Transverse colon (tissue), 4 donors: ENCODE results near the gene SERAC1. TPM values are rescaled to one million over a fixed set of nuclear protein-coding genes. Genes with fewer than 3 reads are reported as not detected.

Source experiments
- DNase-seq: peaks from one replicate; pipeline ENCODE4 v3.0.0-alpha.2; 2019
- H3K27ac ChIP-seq, 4 donors: fragments of 200-600 bp; sonication (generic); 2 replicates each; pipeline ENCODE4 v1.5.1; 2016 to 2018; ENCODE audit warnings: inconsistent platforms in 4 of 4
- H3K27me3 ChIP-seq: fragments of 200-600 bp; sonication (generic); 2 replicates; pipeline ENCODE4 v1.5.1; 2017; ENCODE audit warnings: inconsistent platforms
- H3K36me3 ChIP-seq, 4 donors: fragments of 200-600 bp; sonication (generic); 2 replicates each; pipeline ENCODE4 v1.5.1; 2017 to 2019; ENCODE audit warnings: inconsistent platforms in 4 of 4
- H3K4me1 ChIP-seq, 4 donors: fragments of 200-600 bp; sonication (generic); 2 replicates each; pipeline ENCODE4 v1.5.1; 2017 to 2020; ENCODE audit warnings: inconsistent platforms in 4 of 4
- H3K4me3 ChIP-seq, 4 donors: fragments of 200-600 bp; sonication (generic); 1 replicate in 1 of 4; 2 replicates in 3 of 4; pipeline versions ENCODE4 v1.5.1 to v1.6.1; 2017 to 2019; ENCODE audit warnings: inconsistent platforms in 4 of 4
- H3K9me3 ChIP-seq, 2 donors: fragments of 200-600 bp; sonication (generic); 2 replicates each; pipeline ENCODE4 v1.5.1; 2017 to 2019; ENCODE audit warnings: inconsistent platforms in 2 of 2
- CTCF ChIP-seq, 5 experiments: fragments of 200-600 bp in 3 of 5; fragments of 450-650 bp in 2 of 5; sonication (generic) in 3 of 5; IDR thresholded peaks; 1 replicate in 2 of 5; 2 replicates in 3 of 5; pipeline ENCODE4 v1.5.1; 2016 to 2017; ENCODE audit warnings: antibody characterized with exemption in 5 of 5, inconsistent platforms in 3 of 5, mild to moderate bottlenecking in 2 of 5, moderate library complexity in 1 of 5
- EP300 ChIP-seq: sonication (generic); formaldehyde crosslinking; IDR thresholded peaks from one replicate; pipeline ENCODE4 v1.6.1; 2017; ENCODE audit warnings: antibody characterized with exemption, low read depth
- POLR2A ChIP-seq: fragments of 450-650 bp; IDR thresholded peaks from one replicate; pipeline ENCODE4 v1.6.1; 2016; ENCODE audit warnings: antibody characterized with exemption, mild to moderate bottlenecking, moderate library complexity
- POLR2AphosphoS5 ChIP-seq, 3 donors: sonication (generic); formaldehyde crosslinking; IDR thresholded peaks; one replicate each; pipeline ENCODE4 v1.6.1; 2016; ENCODE audit warnings: antibody characterized with exemption in 3 of 3
- WGBS, 2 donors: methylation state at CpG; one replicate each; pipeline ENCODE4 v1.1.5; 2018; ENCODE audit warnings: low coverage in 1 of 2; 5-methylcytosine and 5-hydroxymethylcytosine counted together
- in situ Hi-C, 4 donors: fragments of 200-750 bp; cut with MboI; loops; one replicate each; pipeline versions ENCODE4 v1.15.0 to v1.15.1; 2017; ENCODE audit warnings: low sequenced_read_pairs in 3 of 4, low pct_ligation_motif_present in 1 of 4, low pct_unique_long_range_greater_than_20kb in 1 of 4
- intact Hi-C: fragments of 100-400 bp; cut with DNase I; formaldehyde crosslinking; loops from one replicate; pipeline ENCODE4 v1.15.1; 2023; ENCODE audit warnings: low total_unique reads
- total RNA-seq, 4 donors: library from RNA; depleted of rRNA; stranded (reverse); fragments of >200 nt; gene quantifications; one replicate each; pipeline ENCODE4 v1.1.0, GENCODE V29; 2016

SERAC1 gene
- total RNA-seq, 4 donors from 2014 or later = 9.8 to 125 (median 13.5) TPM

GRCh38 chr6:158207422-158207788, 39.3 kb upstream of the SERAC1 start:
- in situ Hi-C loops (loop anchor here (25.0 kb wide), 5 partner anchors 280 to 930 kb away; no protein-coding TSS in a partner anchor), intact Hi-C loops (loop anchor here (5.0 kb wide), 1 partner anchor 1925 kb away; no protein-coding TSS in a partner anchor)
- Histone ChIP-seq H3K4me3 (no peak overlapping the region), H3K36me3 (no peaks in the 10 kb centered on the region), H3K27ac (no peak overlapping the region), H3K9me3 (no peaks in the 10 kb centered on the region), H3K27me3 (peaks cover 6% of the 10 kb centered on the region), H3K4me1 (no peaks in the 10 kb centered on the region)
- DNase-seq = no peak
- TF ChIP-seq EP300 = no peak
- TF ChIP-seq POLR2AphosphoS5 (IDR thresholded peaks at IDR 0.05) = no peak
- TF ChIP-seq POLR2A = no peak
- no peak for TF ChIP-seq CTCF (IDR thresholded peaks at IDR 0.05)
- WGBS, 2 donors = 52 to 65% methylated on average over 2 to 3 of the region's 3 CpGs

GRCh38 chr6:158206740-158207421, 38.8 kb upstream of the SERAC1 start:
- DNase-seq = no peak
- no peak overlapping the region for H3K4me3 ChIP-seq
- H3K36me3 ChIP-seq = no peaks in the 10 kb centered on the region
- in situ Hi-C loops = loop anchor here (25.0 kb wide), 5 partner anchors 280 to 930 kb away; no protein-coding TSS in a partner anchor
- TF ChIP-seq POLR2AphosphoS5 (IDR thresholded peaks at IDR 0.05) (no peak), EP300 (no peak), POLR2A (no peak), CTCF (IDR thresholded peaks at IDR 0.05) (no peak)
- H3K27me3 ChIP-seq = peaks cover 6% of the 10 kb centered on the region
- H3K4me1 ChIP-seq = no peaks in the 10 kb centered on the region
- no peak overlapping the region for H3K27ac ChIP-seq
- intact Hi-C loops = loop anchor here (5.0 kb wide), 1 partner anchor 1925 kb away; no protein-coding TSS in a partner anchor
- no peaks in the 10 kb centered on the region for H3K9me3 ChIP-seq
- WGBS, 2 donors = 85 to 90% methylated on average over 7 of the region's 7 CpGs

DNA sequence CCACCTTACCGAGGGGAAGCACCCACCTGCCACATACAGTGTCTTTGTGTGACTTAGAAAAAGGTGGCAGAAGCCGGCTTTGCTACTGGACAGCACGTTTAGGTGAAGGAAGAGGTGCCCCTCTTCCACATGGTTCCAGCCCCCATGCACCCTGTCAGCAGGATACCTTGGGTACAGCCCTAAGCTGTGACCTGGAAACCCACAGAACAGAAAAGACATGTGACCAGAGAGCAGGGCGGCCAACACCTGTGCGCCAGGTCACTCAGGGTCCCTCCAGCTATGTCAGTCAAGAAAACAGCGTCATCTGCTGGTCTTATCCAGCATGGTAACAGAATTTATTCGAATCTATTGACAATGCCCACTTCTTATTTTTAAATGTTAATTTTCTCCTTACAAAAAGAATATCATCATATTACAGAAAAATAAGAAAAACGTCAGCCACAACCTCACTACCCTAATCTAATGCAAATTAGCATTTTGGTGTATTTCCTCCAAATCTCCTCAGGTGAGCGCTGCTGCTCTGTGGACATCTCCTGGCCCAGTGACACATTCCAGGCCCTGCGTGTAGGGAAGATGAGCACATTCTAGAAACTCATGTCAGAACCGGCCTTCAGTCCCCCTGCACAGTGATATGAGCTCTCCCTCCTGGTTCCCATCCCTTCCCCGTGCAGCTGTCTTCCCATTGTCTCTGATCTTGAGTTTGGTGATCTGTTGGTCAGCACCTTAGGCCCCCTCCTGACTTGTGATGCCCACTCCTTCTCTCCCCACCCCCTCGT, 37.3 kb upstream of the SERAC1 start:
- WGBS, 2 donors = 47 to 65% methylated on average over 4 to 13 of the region's 13 CpGs
- no peak for TF ChIP-seq POLR2A
- peak; percentile 13 to 48 (median 34) for TF ChIP-seq CTCF (IDR thresholded peaks at IDR 0.05)
- peaks cover 6% of the 10 kb centered on the region for H3K27me3 ChIP-seq
- H3K36me3 ChIP-seq = no peaks in the 10 kb centered on the region
- in situ Hi-C loops = loop anchor here (25.0 kb wide), 5 partner anchors 282 to 932 kb away; no protein-coding TSS in a partner anchor
- no peak for DNase-seq
- no peak overlapping the region for H3K4me3 ChIP-seq
- no peaks in the 10 kb centered on the region for H3K9me3 ChIP-seq
- H3K4me1 ChIP-seq = no peaks in the 10 kb centered on the region
- H3K27ac ChIP-seq = no peak overlapping the region
- intact Hi-C loops = loop anchor here (5.0 kb wide), 1 partner anchor 1927 kb away; no protein-coding TSS in a partner anchor

DNA sequence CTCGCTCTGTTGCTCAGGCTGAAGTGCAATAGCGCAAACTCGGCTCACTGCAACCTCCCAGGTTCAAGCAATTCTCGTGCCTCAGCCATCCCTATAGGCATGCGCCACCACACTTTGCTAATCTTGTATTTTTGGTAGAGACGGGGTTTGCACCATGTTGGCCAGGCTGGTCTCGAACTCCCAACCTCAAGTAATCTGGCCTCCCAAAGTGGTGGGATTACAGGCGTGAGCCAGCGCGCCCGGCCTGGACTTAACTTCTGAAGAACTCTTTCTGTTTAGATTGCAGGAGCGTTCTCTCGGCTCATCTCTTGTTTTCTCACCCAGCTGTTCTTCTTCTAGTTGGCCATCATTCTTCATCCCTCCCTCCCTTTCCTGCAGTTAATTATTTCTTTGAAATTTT, 30.4 kb upstream of the SERAC1 start:
- H3K27ac ChIP-seq = no peak overlapping the region
- in situ Hi-C loops = no loop called here
- H3K4me3 ChIP-seq = no peak overlapping the region
- H3K27me3 ChIP-seq = no peaks in the 10 kb centered on the region
- intact Hi-C loops = no loop called here
- peaks cover 0 to 2% (median under 1%) of the 10 kb centered on the region in 4 donors for H3K36me3 ChIP-seq
- WGBS, 2 donors = 89 to 92% methylated on average over 13 of the region's 13 CpGs
- H3K4me1 ChIP-seq = no peaks in the 10 kb centered on the region
- H3K9me3 ChIP-seq = no peaks in the 10 kb centered on the region
- TF ChIP-seq POLR2A = no peak
- TF ChIP-seq CTCF (IDR thresholded peaks at IDR 0.05) = no peak
- TF ChIP-seq EP300 = no peak
- TF ChIP-seq POLR2AphosphoS5 (IDR thresholded peaks at IDR 0.05) = no peak
- DNase-seq = no peak
